H1 (cell line): ENCODE data around the gene BPIFB2.

Source experiments
- CBX5 ChIP-seq: fragments of 300-800, 300-1000 bp; sonication (generic); IDR thresholded peaks from 2 replicates; pipeline ENCODE4 v1.7.1; 2016; ENCODE audit warnings: antibody characterized with exemption, low read length, low read depth
- ZNF274 ChIP-seq: IDR thresholded peaks from 2 replicates; pipeline ENCODE4 v1.7.0; 2012; ENCODE audit warnings: low read length, borderline replicate concordance; ENCODE audit errors: extremely low read depth
- TF ChIP-seq, protein P1 (sequence below), 3 experiments: IDR thresholded peaks; 1 replicate in 2 of 3; 2 replicates in 1 of 3; pipeline versions ENCODE4 v1.5.1 to v1.6.1; 2011; ENCODE audit warnings: low read length in 3 of 3, mild to moderate bottlenecking in 3 of 3, inconsistent platforms in 2 of 3, low read depth in 1 of 3, moderate library complexity in 1 of 3; ENCODE audit not compliant: insufficient read depth in 1 of 3; ENCODE audit errors: control extremely low read depth in 1 of 3

DNA sequence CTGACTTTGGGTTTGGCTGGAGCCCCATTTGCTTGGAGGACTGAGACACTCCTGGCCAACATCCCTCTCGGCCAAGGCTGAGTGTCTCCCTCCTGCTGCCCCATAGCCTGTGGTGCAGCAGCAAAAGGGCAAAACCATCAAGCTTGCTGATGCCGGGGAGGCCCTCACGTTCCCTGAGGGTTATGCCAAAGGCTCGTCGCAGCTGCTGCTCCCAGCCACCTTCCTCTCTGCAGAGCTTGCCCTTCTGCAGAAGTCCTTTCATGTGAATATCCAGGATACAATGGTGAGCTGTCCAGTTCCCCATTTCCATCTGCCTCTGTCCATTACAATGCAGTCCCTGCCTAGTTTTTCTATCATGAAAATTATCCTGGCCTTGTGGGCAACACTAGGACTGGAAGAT is 30.0 kb downstream of the BPIFB2 start:
- TF ChIP-seq ZNF274 = no peak
- no peak for TF ChIP-seq CBX5
- TF ChIP-seq, protein P1, sequence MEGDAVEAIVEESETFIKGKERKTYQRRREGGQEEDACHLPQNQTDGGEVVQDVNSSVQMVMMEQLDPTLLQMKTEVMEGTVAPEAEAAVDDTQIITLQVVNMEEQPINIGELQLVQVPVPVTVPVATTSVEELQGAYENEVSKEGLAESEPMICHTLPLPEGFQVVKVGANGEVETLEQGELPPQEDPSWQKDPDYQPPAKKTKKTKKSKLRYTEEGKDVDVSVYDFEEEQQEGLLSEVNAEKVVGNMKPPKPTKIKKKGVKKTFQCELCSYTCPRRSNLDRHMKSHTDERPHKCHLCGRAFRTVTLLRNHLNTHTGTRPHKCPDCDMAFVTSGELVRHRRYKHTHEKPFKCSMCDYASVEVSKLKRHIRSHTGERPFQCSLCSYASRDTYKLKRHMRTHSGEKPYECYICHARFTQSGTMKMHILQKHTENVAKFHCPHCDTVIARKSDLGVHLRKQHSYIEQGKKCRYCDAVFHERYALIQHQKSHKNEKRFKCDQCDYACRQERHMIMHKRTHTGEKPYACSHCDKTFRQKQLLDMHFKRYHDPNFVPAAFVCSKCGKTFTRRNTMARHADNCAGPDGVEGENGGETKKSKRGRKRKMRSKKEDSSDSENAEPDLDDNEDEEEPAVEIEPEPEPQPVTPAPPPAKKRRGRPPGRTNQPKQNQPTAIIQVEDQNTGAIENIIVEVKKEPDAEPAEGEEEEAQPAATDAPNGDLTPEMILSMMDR (IDR thresholded peaks at IDR 0.05; ENCODE audit: control extremely low read depth in 1 of 3, insufficient read depth in 1 of 3, low read depth in 1 of 3, low read length in 3 of 3) = no peak
